ENCODE measurements around the gene MED26.

The MED26 gene

GRCh38 chr19:16668176-16668575 lies 40.2 kb upstream of the MED26 start (continued):
- no peak for TF ChIP-seq ZBTB11 (tag by site-specific recombination; conservative IDR thresholded peaks at IDR 0.05; ENCODE audit: low read depth)
- no peak for TF ChIP-seq ZSCAN23 (tag by site-specific recombination; IDR thresholded peaks at IDR 0.05)
- TF ChIP-seq ZNF48 (tag by site-specific recombination; IDR thresholded peaks at IDR 0.05), result no peak
- no peak for TF ChIP-seq ZNF792 (tag by site-specific recombination; IDR thresholded peaks at IDR 0.05)
- no peak for TF ChIP-seq SP3 (tag by site-specific recombination; IDR thresholded peaks at IDR 0.05)
- TF ChIP-seq ZNF423 (tag by site-specific recombination; IDR thresholded peaks at IDR 0.05), result no peak
- no peak for TF ChIP-seq ZNF513 (tag by site-specific recombination; IDR thresholded peaks at IDR 0.05)
- no peak for TF ChIP-seq SETDB1 (IDR thresholded peaks at IDR 0.05; ENCODE audit: insufficient read length, low read length)
- no peak for TF ChIP-seq INSM2 (tag by site-specific recombination; IDR thresholded peaks at IDR 0.05)
- no peak for TF ChIP-seq PATZ1 (tag by site-specific recombination; IDR thresholded peaks at IDR 0.05)
- TF ChIP-seq ZNF157 (tag by site-specific recombination; IDR thresholded peaks at IDR 0.05), result no peak
- TF ChIP-seq ZNF624 (tag by site-specific recombination; IDR thresholded peaks at IDR 0.05), result no peak

- no peaks in the 10 kb centered on the region for H3K4me1 ChIP-seq (ENCODE audit: control insufficient read depth, insufficient read depth, low read length)
- TF ChIP-seq ZNF157 (tag by site-specific recombination; IDR thresholded peaks at IDR 0.05), result no peak
- TF ChIP-seq ZBTB48 (tag by site-specific recombination; IDR thresholded peaks at IDR 0.05), result peak; percentile 29; the same call in 1 of the 2 replicates
- no peak for TF ChIP-seq ZNF654 (tag by site-specific recombination; IDR thresholded peaks at IDR 0.05; ENCODE audit: low read depth)
- 0 out of 2 replicates have a peak, but pooled peaks have one; percentile 16 for TF ChIP-seq ZNF76 (tag by site-specific recombination; IDR thresholded peaks at IDR 0.05; ENCODE audit: borderline replicate concordance, low read depth)
- TF ChIP-seq ZNF596 (tag by site-specific recombination; IDR thresholded peaks at IDR 0.05), result no peak
- no peak for TF ChIP-seq ZNF558 (tag by site-specific recombination; IDR thresholded peaks at IDR 0.05)
- no peak for TF ChIP-seq OSR2 (tag by site-specific recombination; IDR thresholded peaks at IDR 0.05)
- TF ChIP-seq BCL11A (tag by site-specific recombination; IDR thresholded peaks at IDR 0.05; ENCODE audit: low read depth), result 0 out of 2 replicates have a peak, but pooled peaks have one; percentile 43
- TF ChIP-seq ZNF623 (tag by site-specific recombination; IDR thresholded peaks at IDR 0.05), result no peak
- TF ChIP-seq ZBTB7A (tag by site-specific recombination; IDR thresholded peaks at IDR 0.05; ENCODE audit: low read depth), result 0 out of 2 replicates have a peak, but pooled peaks have one; percentile 28
- no peak for TF ChIP-seq ZNF2 (tag by site-specific recombination; IDR thresholded peaks at IDR 0.05)
- no peak for TF ChIP-seq AEBP2 (tag by site-specific recombination; IDR thresholded peaks at IDR 0.05; ENCODE audit: borderline replicate concordance)
- peak; percentile 81 for TF ChIP-seq GLIS2 (tag by site-specific recombination; IDR thresholded peaks at IDR 0.05)
- peak; percentile 26 for TF ChIP-seq ZFHX2 (tag by site-specific recombination; conservative IDR thresholded peaks at IDR 0.05)
- no peak for TF ChIP-seq ZNF645 (tag by site-specific recombination; IDR thresholded peaks at IDR 0.05)
Observed at GRCh38 chr19:16661480-16662034, 33.6 kb upstream of the MED26 start.

More at GRCh38 chr19:16661480-16662034, 33.6 kb upstream of the MED26 start:
- ChIA-PET CTCF (interaction anchor here (0.7 to 1.3 kb wide), 2 partner anchors 146 to 223 kb away, joined by 3 to 4 read pairs; no protein-coding TSS in a partner anchor), POLR2A (interaction anchor here (1.1 to 2.6 kb wide), 2 partner anchors 11 to 33 kb away, joined by 3 to 12 read pairs; partner anchors contain the start of gene MED26)
- Histone ChIP-seq H3K27ac (ENCODE audit: extremely low read depth, low read depth, low read length) (no peak overlapping the region; the same call in 1 of the 2 replicates), H3K4me3 (ENCODE audit: low read depth, low read length) (peak overlapping the region; percentile 99), H3K36me3 (ENCODE audit: control insufficient read depth in 2 of 2, insufficient read depth in 1 of 2, low read length in 2 of 2) (peaks cover 0 to 23% of the 10 kb centered on the region in 2 experiments; a peak in 2 of 3 replicates), H3K9me3 (ENCODE audit: control insufficient read depth, insufficient read depth, low read depth, low read length) (no peaks in the 10 kb centered on the region)

Measured in HEK293 (cell line).